HepG2 (cell line): ENCODE data around the gene SAMD10. TPM values are rescaled to one million over a fixed set of nuclear protein-coding genes. Genes with fewer than 3 reads are reported as not detected.

Source experiments
- ARNT2 ChIP-seq: sonication (generic); formaldehyde crosslinking; IDR thresholded peaks from 2 replicates; pipeline ENCODE4 v1.8.0; 2022; ENCODE audit warnings: mild to moderate bottlenecking, low read depth, missing genetic modification reagents, moderate library complexity
- CENPX ChIP-seq: sonication (generic); formaldehyde crosslinking; IDR thresholded peaks from 2 replicates; pipeline ENCODE4 v1.9.0; 2021; ENCODE audit warnings: mild to moderate bottlenecking, missing genetic modification reagents, moderate library complexity
- DMTF1 ChIP-seq: sonication (generic); formaldehyde crosslinking; IDR thresholded peaks from 2 replicates; pipeline ENCODE4 v1.4.0; 2020; ENCODE audit warnings: mild to moderate bottlenecking, missing genetic modification reagents
- EZH2 ChIP-seq: conservative IDR thresholded peaks from 2 replicates; pipeline ENCODE4 v1.6.1; 2012; ENCODE audit warnings: mild to moderate bottlenecking, low read depth, low read length, moderate library complexity
- IKZF4 ChIP-seq: sonication (generic); formaldehyde crosslinking; IDR thresholded peaks from 2 replicates; pipeline ENCODE4 v1.5.1; 2020; ENCODE audit warnings: borderline replicate concordance, mild to moderate bottlenecking, low read depth, missing genetic modification reagents; ENCODE audit errors: not compliant biosample characterization
- MAFF ChIP-seq: IDR thresholded peaks from 2 replicates; pipeline ENCODE4 v1.6.1; 2011; ENCODE audit warnings: low read depth, low read length, improper control_type of control experiment
- MAFG ChIP-seq: sonication (generic); formaldehyde crosslinking; IDR thresholded peaks from 2 replicates; pipeline ENCODE4 v1.5.1; 2020; ENCODE audit warnings: mild to moderate bottlenecking, missing genetic modification reagents
- MEIS2 ChIP-seq: sonication (generic); formaldehyde crosslinking; IDR thresholded peaks from 2 replicates; pipeline ENCODE4 v1.9.0; 2021; ENCODE audit warnings: mild to moderate bottlenecking, missing genetic modification reagents
- NCOR1 ChIP-seq: fragments of 200-600 bp; sonication (generic); IDR thresholded peaks from 2 replicates; pipeline ENCODE4 v1.7.0; 2017; ENCODE audit warnings: antibody characterized with exemption, low read length, borderline replicate concordance
- RBAK ChIP-seq: sonication (generic); formaldehyde crosslinking; IDR thresholded peaks from 2 replicates; pipeline ENCODE4 v1.5.1; 2020; ENCODE audit warnings: mild to moderate bottlenecking, missing genetic modification reagents
- RFX5 ChIP-seq: IDR thresholded peaks from 2 replicates; pipeline ENCODE4 v1.6.1; 2011; ENCODE audit warnings: low read depth, low read length, improper control_type of control experiment
- ZNF576 ChIP-seq: sonication (generic); formaldehyde crosslinking; IDR thresholded peaks from 2 replicates; pipeline ENCODE4 v1.4.0; 2020; ENCODE audit warnings: mild to moderate bottlenecking, missing genetic modification reagents
- ZNF784 ChIP-seq: sonication (generic); formaldehyde crosslinking; IDR thresholded peaks from 2 replicates; pipeline ENCODE4 v1.5.1; 2020; ENCODE audit warnings: missing genetic modification reagents, mild to moderate bottlenecking, borderline replicate concordance
- polyA plus RNA-seq, 8 experiments: library from polyadenylated mRNA; depleted of rRNA in 3 of 8; stranded (reverse) in 7 of 8; unstranded in 1 of 8; fragments of >200 nt; fragmentation: Illumina TruSeq in 4 of 8; extraction: Trizol in 4 of 8; gene quantifications; 2 replicates each; pipeline versions ENCODE4 v1.2.1 to v1.2.3, GENCODE V29; 2011 to 2016; ENCODE audit warnings: low read depth in 4 of 8, missing spikeins in 1 of 8, mixed read lengths in 1 of 8; ENCODE audit not compliant: insufficient read depth in 1 of 8
- total RNA-seq, 5 experiments: library from RNA; depleted of rRNA; stranded (reverse); fragments of >200 nt; fragmentation: Illumina TruSeq; extraction: Trizol; gene quantifications; 2 replicates each; pipeline ENCODE4 v1.2.3, GENCODE V29; 2016; ENCODE audit warnings: low read depth in 1 of 5
- TF ChIP-seq, protein P1 (sequence below): sonication (generic); formaldehyde crosslinking; IDR thresholded peaks from 2 replicates; pipeline ENCODE4 v1.9.0; 2021; ENCODE audit warnings: missing genetic modification reagents, borderline replicate concordance
- TF ChIP-seq, protein P2 (sequence below): sonication (generic); formaldehyde crosslinking; IDR thresholded peaks from 2 replicates; pipeline ENCODE4 v1.4.0; 2020; ENCODE audit warnings: missing genetic modification reagents
- TF ChIP-seq, protein P3 (sequence below): sonication (generic); formaldehyde crosslinking; IDR thresholded peaks from 2 replicates; pipeline ENCODE4 v1.5.1; 2020; ENCODE audit warnings: missing genetic modification reagents, mild to moderate bottlenecking, borderline replicate concordance

Gene SAMD10
- total and polyA plus RNA-seq, 2 of the 13 experiments (the other 11 are each of a cell fraction or from before 2014, with no cell fraction given), result 6.1 to 11.0 TPM

DNA sequence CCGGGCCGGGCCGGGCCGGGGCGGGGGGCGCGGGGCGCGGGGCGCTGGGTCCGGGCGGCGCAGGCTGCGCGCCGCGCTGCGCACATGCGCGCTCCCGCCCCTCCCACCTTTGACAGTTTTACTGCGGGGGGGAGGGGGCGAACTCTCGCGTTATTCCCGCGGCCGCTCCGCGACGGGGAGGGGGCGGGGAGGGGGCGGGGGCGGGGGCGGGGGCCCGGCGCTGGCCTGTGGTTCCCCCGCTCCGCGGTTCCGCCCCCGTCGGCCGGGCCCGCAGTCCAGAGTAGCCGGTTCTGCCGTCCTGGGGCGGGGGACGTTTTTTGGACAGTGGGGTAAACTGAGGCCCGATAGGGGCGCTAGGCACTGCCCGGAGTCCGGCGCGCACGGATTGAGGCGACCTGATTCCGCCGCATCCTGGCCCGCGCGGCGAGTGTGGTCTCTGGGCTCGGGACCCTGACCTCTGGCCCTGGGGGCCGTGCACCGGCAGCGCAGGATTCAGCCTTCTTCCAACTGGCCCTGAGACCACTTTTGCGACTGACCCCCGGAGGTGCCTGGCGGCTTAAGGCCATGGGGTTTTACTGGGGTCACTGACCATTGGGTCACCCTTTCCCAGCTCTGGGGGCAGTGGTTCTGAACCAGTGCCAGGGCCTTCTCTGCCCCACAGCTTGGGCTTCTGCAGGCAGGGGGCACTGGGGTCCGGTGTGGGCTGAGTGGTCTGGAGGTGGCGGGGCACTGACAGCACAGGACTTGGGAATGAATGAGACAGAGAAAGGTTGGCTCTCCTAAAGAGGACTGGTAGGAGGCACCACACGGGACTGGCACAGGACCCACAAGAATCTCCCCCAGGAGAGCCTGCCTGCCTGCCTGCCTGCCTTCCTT lies 9.4 kb downstream of the SAMD10 start, which contains the start of gene ZNF512B (continued):
- TF ChIP-seq, protein P1, sequence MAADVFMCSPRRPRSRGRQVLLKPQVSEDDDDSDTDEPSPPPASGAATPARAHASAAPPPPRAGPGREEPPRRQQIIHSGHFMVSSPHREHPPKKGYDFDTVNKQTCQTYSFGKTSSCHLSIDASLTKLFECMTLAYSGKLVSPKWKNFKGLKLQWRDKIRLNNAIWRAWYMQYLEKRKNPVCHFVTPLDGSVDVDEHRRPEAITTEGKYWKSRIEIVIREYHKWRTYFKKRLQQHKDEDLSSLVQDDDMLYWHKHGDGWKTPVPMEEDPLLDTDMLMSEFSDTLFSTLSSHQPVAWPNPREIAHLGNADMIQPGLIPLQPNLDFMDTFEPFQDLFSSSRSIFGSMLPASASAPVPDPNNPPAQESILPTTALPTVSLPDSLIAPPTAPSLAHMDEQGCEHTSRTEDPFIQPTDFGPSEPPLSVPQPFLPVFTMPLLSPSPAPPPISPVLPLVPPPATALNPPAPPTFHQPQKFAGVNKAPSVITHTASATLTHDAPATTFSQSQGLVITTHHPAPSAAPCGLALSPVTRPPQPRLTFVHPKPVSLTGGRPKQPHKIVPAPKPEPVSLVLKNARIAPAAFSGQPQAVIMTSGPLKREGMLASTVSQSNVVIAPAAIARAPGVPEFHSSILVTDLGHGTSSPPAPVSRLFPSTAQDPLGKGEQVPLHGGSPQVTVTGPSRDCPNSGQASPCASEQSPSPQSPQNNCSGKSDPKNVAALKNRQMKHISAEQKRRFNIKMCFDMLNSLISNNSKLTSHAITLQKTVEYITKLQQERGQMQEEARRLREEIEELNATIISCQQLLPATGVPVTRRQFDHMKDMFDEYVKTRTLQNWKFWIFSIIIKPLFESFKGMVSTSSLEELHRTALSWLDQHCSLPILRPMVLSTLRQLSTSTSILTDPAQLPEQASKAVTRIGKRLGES (CRISPR knock-in tag), result no peak
- TF ChIP-seq MEIS2 (CRISPR knock-in tag) (no peak; the same call in 1 of the 2 replicates), ZNF576 (CRISPR knock-in tag) (no peak; the same call in 1 of the 2 replicates), NCOR1 (no peak), IKZF4 (CRISPR knock-in tag) (peak; percentile 60), ARNT2 (CRISPR knock-in tag) (peak; percentile 74; the same call in 1 of the 2 replicates), MAFF (no peak), DMTF1 (CRISPR knock-in tag) (no peak), RFX5 (no peak), ZNF784 (CRISPR knock-in tag) (no peak), EZH2 (no peak), MAFG (CRISPR knock-in tag) (no peak), RBAK (CRISPR knock-in tag) (no peak), CENPX (CRISPR knock-in tag) (no peak)
- TF ChIP-seq, protein P2, sequence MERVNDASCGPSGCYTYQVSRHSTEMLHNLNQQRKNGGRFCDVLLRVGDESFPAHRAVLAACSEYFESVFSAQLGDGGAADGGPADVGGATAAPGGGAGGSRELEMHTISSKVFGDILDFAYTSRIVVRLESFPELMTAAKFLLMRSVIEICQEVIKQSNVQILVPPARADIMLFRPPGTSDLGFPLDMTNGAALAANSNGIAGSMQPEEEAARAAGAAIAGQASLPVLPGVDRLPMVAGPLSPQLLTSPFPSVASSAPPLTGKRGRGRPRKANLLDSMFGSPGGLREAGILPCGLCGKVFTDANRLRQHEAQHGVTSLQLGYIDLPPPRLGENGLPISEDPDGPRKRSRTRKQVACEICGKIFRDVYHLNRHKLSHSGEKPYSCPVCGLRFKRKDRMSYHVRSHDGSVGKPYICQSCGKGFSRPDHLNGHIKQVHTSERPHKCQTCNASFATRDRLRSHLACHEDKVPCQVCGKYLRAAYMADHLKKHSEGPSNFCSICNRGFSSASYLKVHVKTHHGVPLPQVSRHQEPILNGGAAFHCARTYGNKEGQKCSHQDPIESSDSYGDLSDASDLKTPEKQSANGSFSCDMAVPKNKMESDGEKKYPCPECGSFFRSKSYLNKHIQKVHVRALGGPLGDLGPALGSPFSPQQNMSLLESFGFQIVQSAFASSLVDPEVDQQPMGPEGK, result peak; percentile 92
- TF ChIP-seq, protein P3, sequence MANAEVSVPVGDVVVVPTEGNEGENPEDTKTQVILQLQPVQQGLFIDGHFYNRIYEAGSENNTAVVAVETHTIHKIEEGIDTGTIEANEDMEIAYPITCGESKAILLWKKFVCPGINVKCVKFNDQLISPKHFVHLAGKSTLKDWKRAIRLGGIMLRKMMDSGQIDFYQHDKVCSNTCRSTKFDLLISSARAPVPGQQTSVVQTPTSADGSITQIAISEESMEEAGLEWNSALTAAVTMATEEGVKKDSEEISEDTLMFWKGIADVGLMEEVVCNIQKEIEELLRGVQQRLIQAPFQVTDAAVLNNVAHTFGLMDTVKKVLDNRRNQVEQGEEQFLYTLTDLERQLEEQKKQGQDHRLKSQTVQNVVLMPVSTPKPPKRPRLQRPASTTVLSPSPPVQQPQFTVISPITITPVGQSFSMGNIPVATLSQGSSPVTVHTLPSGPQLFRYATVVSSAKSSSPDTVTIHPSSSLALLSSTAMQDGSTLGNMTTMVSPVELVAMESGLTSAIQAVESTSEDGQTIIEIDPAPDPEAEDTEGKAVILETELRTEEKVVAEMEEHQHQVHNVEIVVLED, result peak; percentile 24; the same call in 1 of the 2 replicates
